Cardiac muscle cell (in vitro differentiated cells and primary cell): ENCODE data around the gene GPR156. TPM values are rescaled to one million over a fixed set of nuclear protein-coding genes. Genes with fewer than 3 reads are reported as not detected.

Source experiments
- DNase-seq, 2 donors: peaks; one replicate each; pipeline versions ENCODE4 v3.0.0 to v3.0.0-alpha.2; 2010 to 2017; ENCODE audit warnings: low read depth in 1 of 2, low spot score in 1 of 2
- H3K27ac ChIP-seq: fragments of 200-600 bp; sonication (generic); 2 replicates; pipeline ENCODE4 v1.5.1; 2016
- H3K27me3 ChIP-seq: fragments of 200-600 bp; sonication (generic); 2 replicates; pipeline ENCODE4 v1.6.0; 2016; ENCODE audit warnings: control low read depth
- H3K36me3 ChIP-seq: fragments of 200-600 bp; sonication (generic); 2 replicates; pipeline ENCODE4 v1.5.1; 2016; ENCODE audit warnings: control low read depth
- H3K4me1 ChIP-seq: fragments of 200-600 bp; sonication (generic); 2 replicates; pipeline ENCODE4 v1.8.1; 2017; ENCODE audit warnings: low read depth, mild to moderate bottlenecking, mixed run types
- H3K4me3 ChIP-seq: fragments of 200-600 bp; sonication (generic); 2 replicates; pipeline ENCODE4 v1.5.1; 2016; ENCODE audit warnings: mild to moderate bottlenecking
- H3K9me3 ChIP-seq: fragments of 200-600 bp; sonication (generic); 2 replicates; pipeline ENCODE4 v1.5.1; 2017; ENCODE audit warnings: low read depth, mild to moderate bottlenecking, control low read depth
- CTCF ChIP-seq: IDR thresholded peaks from 2 replicates; pipeline ENCODE4 v1.5.1; 2012; ENCODE audit warnings: low read depth, mild to moderate bottlenecking, low read length
- polyA plus RNA-seq: library from polyadenylated mRNA; unstranded; fragments of >200 nt; fragmentation: Nextera tagmentation; extraction: Ambion mirVana; gene quantifications from 2 replicates; pipeline ENCODE4 v1.2.1, GENCODE V29; 2016
- total RNA-seq: library from RNA; depleted of rRNA; stranded (reverse); fragments of >200 nt; gene quantifications from 2 replicates; pipeline ENCODE4 v1.2.3, GENCODE V29; 2016

The GPR156 gene
- total and polyA plus RNA-seq, 2 experiments from 2014 or later = 0.36 TPM; not detected in 1

DNA sequence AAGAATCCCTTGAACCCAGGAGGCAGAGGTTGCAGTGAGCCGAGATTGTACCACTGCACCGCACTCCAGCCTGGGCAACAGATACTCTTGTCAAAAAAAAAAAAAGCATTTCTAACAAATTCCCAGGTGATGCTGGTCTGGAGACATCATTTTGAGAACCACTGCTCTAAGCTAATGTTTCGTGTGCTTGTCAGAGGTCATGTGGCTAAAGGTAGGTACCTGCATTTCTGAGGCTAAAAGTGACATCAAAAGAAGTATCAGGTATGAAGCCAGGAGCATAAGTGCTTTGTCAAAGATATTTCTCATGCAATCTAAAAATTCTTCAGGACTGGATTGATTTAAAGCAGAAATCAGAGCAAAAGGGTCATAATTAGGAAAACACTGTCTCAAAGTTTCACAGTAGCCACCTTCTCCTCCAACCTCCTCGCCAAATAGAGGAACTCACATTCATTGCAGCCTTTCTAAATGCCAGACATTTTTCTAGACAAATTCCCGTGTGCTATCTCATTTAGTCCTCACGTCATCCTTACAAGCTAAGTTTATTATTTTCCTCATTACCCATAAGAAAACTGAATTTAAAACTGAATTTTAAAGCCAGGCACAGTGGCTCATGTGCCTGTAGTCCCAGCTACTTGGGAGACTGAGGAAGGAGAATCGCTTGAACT is 165.0 kb downstream of the GPR156 start:
- TF ChIP-seq CTCF = no peak
- Histone ChIP-seq H3K36me3 (no peaks in the 10 kb centered on the region), H3K4me3 (no peak overlapping the region), H3K27me3 (no peaks in the 10 kb centered on the region), H3K27ac (no peak overlapping the region), H3K9me3 (no peaks in the 10 kb centered on the region), H3K4me1 (no peaks in the 10 kb centered on the region)
- no peak for DNase-seq

Other genes starting within 250 kb of the GPR156 start
- 28.0 and 48.3 TPM in 2 replicates for gene GSK3B, start 190.8 kb downstream of the GPR156 start, total RNA-seq
- gene GSK3B, start 190.8 kb downstream of the GPR156 start, polyA plus RNA-seq = 20.4 and 25.5 TPM in 2 replicates
- 10.9 and 14.1 TPM in 2 replicates for gene LRRC58, start 64.1 kb upstream of the GPR156 start, total RNA-seq
- 7.0 and 7.8 TPM in 2 replicates for gene LRRC58, start 64.1 kb upstream of the GPR156 start, polyA plus RNA-seq
- 241 and 353 TPM in 2 replicates for gene FSTL1, start 165.8 kb upstream of the GPR156 start, total RNA-seq
- gene FSTL1, start 165.8 kb upstream of the GPR156 start, polyA plus RNA-seq = 142 and 253 TPM in 2 replicates